HG02981 (cell line): ENCODE results near the gene DSCAM.
"Not testable (repeated sequence)": the region's sequence is repeated elsewhere in the genome, so short reads cannot be mapped to it uniquely, and the experiment has no call there.

ENCODE experiments used
- ATAC-seq: cut with Tn5 transposase; IDR thresholded peaks from one replicate; pipeline ENCODE4 v1.9.1; 2021; ENCODE audit warnings: mild to moderate bottlenecking, moderate library complexity; ENCODE audit not compliant: unreplicated experiment

Gene DSCAM

GRCh38 chr21:40474513-40474912 lies 372.4 kb downstream of the DSCAM start:
- no peak for ATAC-seq

DNA sequence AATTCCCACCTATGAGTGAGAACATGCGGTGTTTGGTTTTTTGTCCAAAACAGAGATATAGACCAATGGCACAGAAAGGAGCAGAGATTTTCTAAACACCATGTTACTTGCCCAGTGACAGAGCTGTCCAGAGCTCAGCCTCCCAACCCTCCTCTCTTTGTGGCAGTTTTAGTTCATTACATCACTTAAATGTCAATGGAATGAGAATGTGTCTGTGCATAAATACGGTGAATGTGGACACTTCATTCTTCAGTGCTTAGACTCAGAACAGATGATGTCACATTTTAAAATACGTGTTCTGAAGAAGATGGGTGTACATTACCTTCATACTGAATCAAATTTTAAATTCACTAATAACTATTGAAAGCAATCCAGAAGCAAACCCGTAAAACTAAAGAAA lies 374.9 kb downstream of the DSCAM start:
- no peak for ATAC-seq

DNA sequence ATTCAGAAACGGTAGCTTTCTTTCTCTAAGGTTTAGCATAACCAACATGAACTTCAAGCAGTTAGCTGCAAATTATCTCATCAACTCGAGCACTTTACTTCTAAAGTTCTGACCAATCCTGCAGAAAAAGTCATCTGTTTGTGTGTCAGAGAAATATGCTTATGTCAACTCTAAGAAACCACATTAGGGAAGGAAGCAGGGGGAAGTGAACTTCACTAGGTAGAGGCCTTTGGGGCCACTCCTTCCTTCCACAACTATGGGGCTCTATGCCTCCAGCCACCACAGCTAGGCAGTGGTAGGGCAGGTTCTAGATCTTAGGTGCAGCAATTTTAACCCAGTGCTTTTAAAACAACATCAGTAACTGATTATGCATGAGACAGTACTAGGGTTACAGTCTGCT lies 375.9 kb downstream of the DSCAM start:
- ATAC-seq, result no peak

DNA sequence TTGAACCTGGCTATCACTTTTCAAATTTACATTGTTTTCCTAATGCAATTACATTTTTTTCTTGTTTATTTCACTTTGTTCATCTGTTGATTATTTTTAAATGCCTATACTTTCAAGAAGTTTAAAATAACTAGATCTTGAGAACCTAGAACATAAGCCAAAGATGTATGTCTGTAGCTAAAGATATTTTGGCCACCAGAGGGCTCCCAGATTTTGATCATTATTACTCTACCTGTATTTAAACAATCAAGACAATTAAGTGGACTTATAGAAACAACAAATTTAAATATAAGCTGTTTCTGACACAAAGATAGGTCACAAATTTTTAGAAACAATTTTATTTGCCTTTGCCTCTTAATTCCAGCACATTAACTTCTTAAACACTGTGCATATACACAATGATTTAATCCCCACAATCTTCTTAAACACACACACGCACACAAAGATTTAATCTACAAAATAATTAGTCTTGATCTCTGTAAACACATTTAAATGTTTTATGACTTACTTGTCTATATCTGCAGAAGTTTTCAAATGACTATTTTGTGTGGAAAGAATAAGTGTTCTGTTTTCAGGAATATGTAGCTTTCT lies 380.0 kb downstream of the DSCAM start:
- ATAC-seq, result no peak

DNA sequence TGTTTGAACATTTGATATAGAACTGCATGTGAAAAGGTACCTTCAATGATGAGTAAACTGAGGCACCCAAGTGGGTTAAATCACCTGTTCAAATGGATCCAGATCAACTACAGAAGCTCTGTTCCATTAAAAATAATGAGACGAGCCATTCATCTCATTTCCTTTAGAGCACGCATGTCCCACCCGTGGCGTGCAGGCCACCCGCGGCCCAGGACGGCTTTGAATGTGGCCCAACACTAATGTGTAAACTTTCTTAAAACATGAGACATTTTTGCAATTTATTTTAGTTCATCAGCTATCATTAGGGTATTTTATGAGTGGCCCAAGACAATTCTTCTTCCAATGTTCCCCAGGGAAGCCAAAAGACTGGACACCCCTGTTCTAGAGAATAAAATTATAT lies 381.6 kb downstream of the DSCAM start:
- no peak for ATAC-seq

DNA sequence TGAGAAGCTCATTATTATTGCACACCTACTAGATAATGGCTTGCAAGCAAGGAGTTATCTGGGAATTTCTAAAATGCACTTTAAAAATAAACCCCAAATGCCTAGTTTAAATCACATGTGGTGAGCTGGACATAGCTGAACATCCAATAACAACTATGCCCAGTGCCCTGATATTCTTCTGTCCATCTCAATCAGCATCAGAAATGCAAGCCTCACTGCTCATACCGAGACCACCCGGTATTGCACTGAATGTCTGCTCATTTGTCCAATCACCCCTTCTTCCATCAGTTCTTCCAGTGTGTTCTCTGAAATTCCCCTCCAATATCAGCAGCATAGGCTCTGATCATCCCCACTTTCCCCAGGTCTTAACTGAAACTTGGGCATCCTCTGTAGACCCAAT lies 383.8 kb downstream of the DSCAM start:
- no peak for ATAC-seq

- ATAC-seq, result no peak
Measured at GRCh38 chr21:40461008-40461407, 385.9 kb downstream of the DSCAM start.

GRCh38 chr21:40457741-40458140 lies 389.2 kb downstream of the DSCAM start:
- no peak for ATAC-seq

DNA sequence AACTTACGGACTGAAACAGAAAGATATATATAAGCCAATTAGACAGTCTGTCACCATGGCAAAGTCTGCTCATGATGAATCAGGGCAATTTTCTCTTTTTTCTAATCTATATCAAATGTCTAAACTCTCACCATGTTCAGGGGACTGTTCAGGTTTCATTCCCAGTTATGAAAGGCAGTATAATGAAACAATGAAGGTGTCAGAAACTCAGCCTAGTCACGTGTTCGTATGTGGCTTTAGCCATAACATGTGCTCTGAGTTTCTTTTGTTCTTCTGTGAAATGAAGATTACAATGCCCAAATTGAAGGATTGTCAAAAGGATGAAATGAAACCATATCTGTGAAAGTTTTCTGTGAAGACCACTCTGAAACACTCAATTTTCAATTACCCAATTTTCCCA lies 392.9 kb downstream of the DSCAM start:
- ATAC-seq, result no peak

DNA sequence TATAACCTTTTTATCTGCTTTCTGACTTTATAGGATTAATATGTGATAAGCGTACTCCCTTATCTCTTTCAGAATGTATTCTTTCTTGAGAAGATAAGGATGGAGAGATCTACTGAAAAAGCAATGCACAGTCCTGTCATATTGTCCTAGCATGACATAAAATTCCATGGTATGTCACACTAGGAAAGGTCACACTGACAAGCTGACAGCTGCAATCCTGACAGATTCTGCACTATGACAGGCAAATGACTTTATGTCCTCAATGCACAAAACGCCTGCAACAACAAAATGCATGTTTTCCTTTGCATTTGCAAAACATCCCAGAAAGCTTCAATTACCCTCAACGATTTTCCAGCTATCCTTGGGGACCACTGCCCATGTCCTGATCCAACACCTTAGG lies 393.8 kb downstream of the DSCAM start:
- ATAC-seq, result no peak

- no peak for ATAC-seq
Measured at GRCh38 chr21:40452548-40452947, 394.4 kb downstream of the DSCAM start.

GRCh38 chr21:40447016-40447415 lies 399.9 kb downstream of the DSCAM start:
- ATAC-seq, result no peak

DNA sequence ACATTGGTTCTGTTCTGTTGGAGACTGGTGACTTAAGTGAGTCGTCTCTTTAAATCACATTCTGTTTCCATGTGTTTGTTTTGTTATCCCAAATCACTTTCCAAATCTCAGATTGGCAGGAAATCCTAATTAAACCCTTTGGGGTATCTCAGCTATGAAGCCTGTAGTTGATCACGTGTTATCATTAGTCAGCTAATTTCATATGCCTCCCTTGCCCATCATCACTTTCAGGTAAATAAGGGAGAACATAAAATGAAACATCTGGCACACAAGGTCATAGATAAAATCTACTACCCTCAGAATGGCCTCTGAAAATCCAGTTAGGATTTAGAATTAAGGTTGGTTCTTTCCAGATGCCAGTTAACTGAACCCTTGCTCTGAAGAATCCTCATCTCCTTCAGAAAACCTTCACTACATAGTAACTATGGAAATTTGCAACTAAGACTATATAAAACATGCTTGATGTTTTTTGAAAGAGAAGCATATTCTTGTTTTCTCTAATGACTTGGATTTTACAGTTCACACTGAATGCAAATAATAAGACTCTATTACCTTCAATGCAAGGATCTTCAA lies 401.5 kb downstream of the DSCAM start:
- ATAC-seq, result no peak

GRCh38 chr21:40439581-40439980 lies 407.4 kb downstream of the DSCAM start:
- not testable (repeated sequence) for ATAC-seq

GRCh38 chr21:40438616-40439015 lies 408.3 kb downstream of the DSCAM start:
- no peak for ATAC-seq

DNA sequence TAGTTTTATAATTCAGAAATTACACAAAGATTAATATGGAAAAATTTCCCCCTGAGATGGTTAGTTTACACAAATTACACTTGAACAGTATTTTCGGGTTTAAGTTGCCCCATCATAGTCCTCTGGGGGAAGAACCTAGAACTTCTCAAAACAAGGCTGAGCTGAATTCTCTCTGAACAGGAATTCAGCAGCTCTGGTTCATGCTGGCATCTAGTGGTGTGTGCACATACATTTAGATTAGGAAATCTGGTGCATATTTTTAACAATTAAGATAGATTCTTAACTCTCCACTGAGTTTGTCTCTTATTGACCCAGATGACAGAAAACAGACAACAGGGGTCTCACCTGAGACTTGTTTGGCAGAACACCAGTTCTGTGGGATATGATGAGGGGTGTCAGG lies 410.7 kb downstream of the DSCAM start:
- no peak for ATAC-seq

GRCh38 chr21:40433538-40433937 lies 413.4 kb downstream of the DSCAM start:
- no peak for ATAC-seq

GRCh38 chr21:40425981-40426380 lies 421.0 kb downstream of the DSCAM start:
- ATAC-seq, result no peak

DNA sequence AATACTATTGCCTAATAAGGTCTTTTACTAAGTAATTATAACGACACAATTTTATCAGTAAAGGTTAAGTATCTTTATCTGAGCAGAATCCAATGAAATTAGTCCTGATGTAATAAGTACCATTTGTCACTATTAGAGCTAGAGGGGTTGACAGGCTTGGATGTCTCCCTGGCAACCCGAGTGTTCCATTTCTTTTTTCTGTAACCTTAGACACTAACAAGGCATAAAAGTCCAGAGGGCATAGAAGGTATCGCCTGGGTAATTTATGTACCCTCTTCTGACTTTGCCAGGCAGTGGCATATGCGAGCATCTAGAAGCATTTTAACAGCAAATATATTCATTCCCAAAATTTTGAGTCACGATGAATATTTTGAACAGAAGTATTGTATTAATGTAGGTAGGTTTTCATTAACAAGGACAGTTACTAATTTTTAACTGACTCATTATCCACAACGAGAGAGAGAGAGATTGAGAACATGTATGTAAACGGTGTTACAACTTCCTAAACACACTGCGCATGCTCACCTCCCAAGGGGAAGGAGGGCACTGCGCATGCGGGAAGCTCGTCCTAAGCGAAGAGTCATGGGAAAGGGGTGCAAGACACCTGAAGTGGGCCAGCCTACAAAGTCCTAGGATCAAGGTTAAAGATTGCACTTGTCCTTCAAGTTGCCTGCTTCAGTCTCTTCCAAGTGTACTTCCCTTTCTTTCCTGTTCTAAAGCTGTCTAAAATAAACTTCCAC lies 423.9 kb downstream of the DSCAM start:
- no peak for ATAC-seq

GRCh38 chr21:40421121-40421520 lies 425.8 kb downstream of the DSCAM start:
- ATAC-seq, result no peak

- no peak for ATAC-seq
Measured at GRCh38 chr21:40416572-40416971, 430.4 kb downstream of the DSCAM start.

GRCh38 chr21:40408561-40408960 lies 438.4 kb downstream of the DSCAM start:
- ATAC-seq, result no peak
